SK-N-MC (cell line): Measurements from ENCODE around the gene TEX28.
"Not testable (repeated sequence)": the region's sequence is repeated elsewhere in the genome, so short reads cannot be mapped to it uniquely, and the experiment has no call there.

Experiments
- EZH2 ChIP-seq: fragments of 200-600 bp; sonication (generic); IDR thresholded peaks from one replicate; pipeline ENCODE4 v1.6.1; 2017; ENCODE audit warnings: antibody characterized with exemption
- FOXP2 ChIP-seq: optimal IDR thresholded peaks from 2 replicates; pipeline ENCODE3; 2011; ENCODE audit warnings: mild to moderate bottlenecking, moderate library complexity; ENCODE audit not compliant: insufficient read depth; ENCODE audit errors: extremely low read length, control extremely low read depth
- POLR2AphosphoS5 ChIP-seq: IDR thresholded peaks from 2 replicates; pipeline ENCODE4 v1.6.1; 2012; ENCODE audit warnings: mild to moderate bottlenecking, low read depth, low read length, borderline replicate concordance

GRCh38 chrX:154239982-154240503 lies 54.9 kb downstream of the TEX28 start:
- not testable (repeated sequence) for TF ChIP-seq POLR2AphosphoS5, EZH2, FOXP2
